ENCODE measurements around the gene GBP3.

GRCh38 chr1:89070509-89070908 is 47.8 kb upstream of the GBP3 start:
- TF ChIP-seq CTCF (conservative IDR thresholded peaks at IDR 0.05; ENCODE audit: low read depth, low read length) (no peak), EZH2 (IDR thresholded peaks at IDR 0.05; ENCODE audit: borderline replicate concordance, low read depth, low read length, poor library complexity, severe bottlenecking) (no peak)
